Neural cell (in vitro differentiated cells): ENCODE data around the gene PPP3R2. TPM values are rescaled to one million over a fixed set of nuclear protein-coding genes. Genes with fewer than 3 reads are reported as not detected.

ENCODE experiments used
- H2AFZ ChIP-seq: fragments of 200-600, 300-800 bp; sonication (generic), shearing (Covaris generic); 2 replicates; pipeline ENCODE4 v1.6.0; 2014; ENCODE audit warnings: low read depth, mild to moderate bottlenecking, antibody characterized with exemption, low read length, moderate library complexity
- H3F3A ChIP-seq: fragments of 200-600 bp; shearing (Covaris generic); 2 replicates; pipeline ENCODE4 v1.6.1; 2016; ENCODE audit warnings: mild to moderate bottlenecking, moderate library complexity, mixed read lengths, antibody characterized with exemption, low read length; ENCODE audit not compliant: insufficient read depth, poor library complexity, severe bottlenecking
- H3K27ac ChIP-seq: fragments of 200-600, 300-800 bp; sonication (generic), shearing (Covaris generic); 2 replicates; pipeline ENCODE4 v1.5.1; 2014; ENCODE audit warnings: mild to moderate bottlenecking, low read length, moderate library complexity
- H3K27me3 ChIP-seq: fragments of 300-800, 200-600 bp; sonication (generic), shearing (Covaris generic); 2 replicates; pipeline ENCODE4 v1.6.0; 2014; ENCODE audit warnings: mild to moderate bottlenecking, low read depth, low read length, moderate library complexity; ENCODE audit not compliant: insufficient read depth
- H3K36me3 ChIP-seq: fragments of 300-800, 200-600 bp; sonication (generic), shearing (Covaris generic); 2 replicates; pipeline ENCODE4 v1.5.1; 2014; ENCODE audit warnings: mild to moderate bottlenecking, antibody characterized with exemption, low read length, moderate library complexity; ENCODE audit not compliant: insufficient read depth
- H3K4me2 ChIP-seq: fragments of 300-800, 200-600 bp; sonication (generic), shearing (Covaris generic); 2 replicates; pipeline ENCODE4 v1.6.0; 2014; ENCODE audit warnings: mild to moderate bottlenecking, low read length
- H3K4me3 ChIP-seq: fragments of 300-800, 200-600 bp; sonication (generic), shearing (Covaris generic); 2 replicates; pipeline ENCODE4 v1.5.1; 2014; ENCODE audit warnings: mild to moderate bottlenecking, low read length, moderate library complexity
- H3K79me2 ChIP-seq: fragments of 200-600 bp; shearing (Covaris generic); replicated peaks from 2 replicates; pipeline ENCODE4 v1.6.0; 2014; ENCODE audit warnings: mild to moderate bottlenecking, low read length, moderate library complexity; ENCODE audit not compliant: insufficient read depth
- H3K9ac ChIP-seq: fragments of 300-800, 200-600 bp; sonication (generic), shearing (Covaris generic); 2 replicates; pipeline ENCODE4 v1.6.1; 2016; ENCODE audit warnings: mild to moderate bottlenecking, low read length, mixed read lengths
- H3K9me2 ChIP-seq: fragments of 200-600 bp; shearing (Covaris generic); 2 replicates; pipeline ENCODE4 v1.6.1; 2016; ENCODE audit warnings: mild to moderate bottlenecking, low read length, mixed read lengths; ENCODE audit not compliant: insufficient read depth
- H3K9me3 ChIP-seq: fragments of 200-600, 300-800 bp; sonication (generic), shearing (Covaris generic); 2 replicates; pipeline ENCODE4 v1.6.1; 2016; ENCODE audit warnings: mild to moderate bottlenecking, mixed run types, low read length, moderate library complexity, mixed read lengths
- H4K20me1 ChIP-seq: fragments of 200-600 bp; shearing (Covaris generic); 2 replicates; pipeline ENCODE4 v1.6.1; 2016; ENCODE audit warnings: mild to moderate bottlenecking, mixed run types; ENCODE audit not compliant: insufficient read depth
- EP300 ChIP-seq: fragments of 450-650 bp; conservative IDR thresholded peaks from 2 replicates; pipeline ENCODE4 v1.6.1; 2014; ENCODE audit warnings: antibody characterized with exemption, mild to moderate bottlenecking, moderate library complexity; ENCODE audit not compliant: poor library complexity, severe bottlenecking
- EZH2 ChIP-seq: fragments of 200-600, 300-800 bp; shearing (Covaris generic), sonication (generic); IDR thresholded peaks from 2 replicates; pipeline ENCODE4 v1.6.1; 2014; ENCODE audit warnings: antibody characterized with exemption, low read length, borderline replicate concordance, mild to moderate bottlenecking; ENCODE audit not compliant: insufficient read depth, poor library complexity, severe bottlenecking
- MXI1 ChIP-seq: fragments of 450-650 bp; conservative IDR thresholded peaks from 2 replicates; pipeline ENCODE4 v1.6.1; 2014; ENCODE audit warnings: antibody characterized with exemption, mild to moderate bottlenecking; ENCODE audit not compliant: poor library complexity, severe bottlenecking
- POLR2AphosphoS5 ChIP-seq: IDR thresholded peaks from 2 replicates; pipeline ENCODE4 v1.6.1; 2012
- RAD21 ChIP-seq: fragments of 450-650 bp; conservative IDR thresholded peaks from 2 replicates; pipeline ENCODE4 v1.6.1; 2014; ENCODE audit warnings: antibody characterized with exemption, mild to moderate bottlenecking, moderate library complexity
- SMC3 ChIP-seq: fragments of 450-650 bp; conservative IDR thresholded peaks from 2 replicates; pipeline ENCODE4 v1.6.1; 2014; ENCODE audit warnings: antibody characterized with exemption, mild to moderate bottlenecking, moderate library complexity; ENCODE audit not compliant: poor library complexity
- TAF1 ChIP-seq: IDR thresholded peaks from 2 replicates; pipeline ENCODE4 v1.6.1; 2012; ENCODE audit warnings: low read depth
- polyA plus RNA-seq: library from polyadenylated mRNA; depleted of rRNA; stranded (reverse); fragments of >200 nt; gene quantifications from 2 replicates; pipeline ENCODE4 v1.2.3, GENCODE V29; 2014
- TF ChIP-seq, protein P1 (sequence below): IDR thresholded peaks from 2 replicates; pipeline ENCODE4 v1.6.1; 2012; ENCODE audit warnings: borderline replicate concordance
- TF ChIP-seq, protein P2 (sequence below): fragments of 450-650 bp; IDR thresholded peaks from 2 replicates; pipeline ENCODE4 v1.5.1; 2014; ENCODE audit warnings: antibody characterized with exemption, mild to moderate bottlenecking, moderate library complexity; ENCODE audit not compliant: poor library complexity, severe bottlenecking

The PPP3R2 gene
- polyA plus RNA-seq, 1 donor from 2014 or later = not detected

GRCh38 chr9:101571114-101571513 is 23.7 kb downstream of the PPP3R2 start:
- no peaks in the 10 kb centered on the region for H3F3A ChIP-seq
- H3K79me2 ChIP-seq = no peaks in the 10 kb centered on the region
- TF ChIP-seq TAF1 (no peak), SMC3 (no peak), POLR2AphosphoS5 (no peak), EP300 (no peak), RAD21 (no peak), MXI1 (no peak), EZH2 (no peak)
- TF ChIP-seq, protein P1, sequence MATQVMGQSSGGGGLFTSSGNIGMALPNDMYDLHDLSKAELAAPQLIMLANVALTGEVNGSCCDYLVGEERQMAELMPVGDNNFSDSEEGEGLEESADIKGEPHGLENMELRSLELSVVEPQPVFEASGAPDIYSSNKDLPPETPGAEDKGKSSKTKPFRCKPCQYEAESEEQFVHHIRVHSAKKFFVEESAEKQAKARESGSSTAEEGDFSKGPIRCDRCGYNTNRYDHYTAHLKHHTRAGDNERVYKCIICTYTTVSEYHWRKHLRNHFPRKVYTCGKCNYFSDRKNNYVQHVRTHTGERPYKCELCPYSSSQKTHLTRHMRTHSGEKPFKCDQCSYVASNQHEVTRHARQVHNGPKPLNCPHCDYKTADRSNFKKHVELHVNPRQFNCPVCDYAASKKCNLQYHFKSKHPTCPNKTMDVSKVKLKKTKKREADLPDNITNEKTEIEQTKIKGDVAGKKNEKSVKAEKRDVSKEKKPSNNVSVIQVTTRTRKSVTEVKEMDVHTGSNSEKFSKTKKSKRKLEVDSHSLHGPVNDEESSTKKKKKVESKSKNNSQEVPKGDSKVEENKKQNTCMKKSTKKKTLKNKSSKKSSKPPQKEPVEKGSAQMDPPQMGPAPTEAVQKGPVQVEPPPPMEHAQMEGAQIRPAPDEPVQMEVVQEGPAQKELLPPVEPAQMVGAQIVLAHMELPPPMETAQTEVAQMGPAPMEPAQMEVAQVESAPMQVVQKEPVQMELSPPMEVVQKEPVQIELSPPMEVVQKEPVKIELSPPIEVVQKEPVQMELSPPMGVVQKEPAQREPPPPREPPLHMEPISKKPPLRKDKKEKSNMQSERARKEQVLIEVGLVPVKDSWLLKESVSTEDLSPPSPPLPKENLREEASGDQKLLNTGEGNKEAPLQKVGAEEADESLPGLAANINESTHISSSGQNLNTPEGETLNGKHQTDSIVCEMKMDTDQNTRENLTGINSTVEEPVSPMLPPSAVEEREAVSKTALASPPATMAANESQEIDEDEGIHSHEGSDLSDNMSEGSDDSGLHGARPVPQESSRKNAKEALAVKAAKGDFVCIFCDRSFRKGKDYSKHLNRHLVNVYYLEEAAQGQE = no peak
- TF ChIP-seq, protein P2, sequence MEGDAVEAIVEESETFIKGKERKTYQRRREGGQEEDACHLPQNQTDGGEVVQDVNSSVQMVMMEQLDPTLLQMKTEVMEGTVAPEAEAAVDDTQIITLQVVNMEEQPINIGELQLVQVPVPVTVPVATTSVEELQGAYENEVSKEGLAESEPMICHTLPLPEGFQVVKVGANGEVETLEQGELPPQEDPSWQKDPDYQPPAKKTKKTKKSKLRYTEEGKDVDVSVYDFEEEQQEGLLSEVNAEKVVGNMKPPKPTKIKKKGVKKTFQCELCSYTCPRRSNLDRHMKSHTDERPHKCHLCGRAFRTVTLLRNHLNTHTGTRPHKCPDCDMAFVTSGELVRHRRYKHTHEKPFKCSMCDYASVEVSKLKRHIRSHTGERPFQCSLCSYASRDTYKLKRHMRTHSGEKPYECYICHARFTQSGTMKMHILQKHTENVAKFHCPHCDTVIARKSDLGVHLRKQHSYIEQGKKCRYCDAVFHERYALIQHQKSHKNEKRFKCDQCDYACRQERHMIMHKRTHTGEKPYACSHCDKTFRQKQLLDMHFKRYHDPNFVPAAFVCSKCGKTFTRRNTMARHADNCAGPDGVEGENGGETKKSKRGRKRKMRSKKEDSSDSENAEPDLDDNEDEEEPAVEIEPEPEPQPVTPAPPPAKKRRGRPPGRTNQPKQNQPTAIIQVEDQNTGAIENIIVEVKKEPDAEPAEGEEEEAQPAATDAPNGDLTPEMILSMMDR = no peak
- no peak overlapping the region for H2AFZ ChIP-seq
- H4K20me1 ChIP-seq = no peaks in the 10 kb centered on the region
- H3K9ac ChIP-seq = no peak overlapping the region
- H3K4me3 ChIP-seq = no peak overlapping the region
- H3K27me3 ChIP-seq = no peaks in the 10 kb centered on the region
- no peaks in the 10 kb centered on the region for H3K9me3 ChIP-seq
- no peak overlapping the region for H3K27ac ChIP-seq
- no peak overlapping the region for H3K4me2 ChIP-seq
- H3K36me3 ChIP-seq = no peaks in the 10 kb centered on the region
- H3K9me2 ChIP-seq = no peaks in the 10 kb centered on the region

DNA sequence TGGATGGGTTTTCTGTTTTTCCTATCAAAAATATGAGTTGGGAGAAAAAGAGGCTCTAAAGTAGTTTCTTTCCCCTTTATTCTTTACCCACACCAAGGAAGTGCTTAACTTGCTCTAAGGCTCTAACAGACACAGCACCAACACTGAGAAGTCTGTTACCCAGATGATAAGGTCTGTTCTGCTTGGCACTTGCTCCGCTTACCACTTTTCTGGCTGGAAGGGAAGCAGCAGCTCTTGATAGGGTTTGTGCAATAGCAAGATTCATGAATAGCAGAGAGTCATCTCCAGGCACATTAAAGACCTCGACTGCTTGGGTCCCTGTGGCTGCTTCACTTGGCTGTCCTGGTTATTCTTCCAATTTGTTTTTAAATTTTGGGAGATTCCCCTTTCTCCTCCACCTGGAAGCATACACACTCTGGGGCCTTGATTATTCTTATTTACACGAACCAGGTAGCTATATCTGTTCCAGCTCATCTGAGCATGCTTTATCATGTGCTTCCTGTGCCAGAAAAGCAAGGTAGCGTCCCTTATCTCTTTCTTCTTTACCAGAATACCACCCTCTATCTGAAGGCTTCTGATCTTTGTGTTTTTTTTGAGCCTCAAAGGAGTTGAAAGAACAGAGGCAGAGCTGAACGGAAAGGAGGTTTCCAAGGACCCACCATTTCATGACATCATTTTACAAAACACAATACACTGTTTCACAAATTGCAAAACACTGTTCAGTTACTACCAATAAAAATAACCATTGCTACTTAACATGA is 24.8 kb downstream of the PPP3R2 start:
- no peak overlapping the region for H3K4me2 ChIP-seq
- no peaks in the 10 kb centered on the region for H4K20me1 ChIP-seq
- no peaks in the 10 kb centered on the region for H3F3A ChIP-seq
- H2AFZ ChIP-seq = no peak overlapping the region
- H3K9ac ChIP-seq = no peak overlapping the region
- H3K27ac ChIP-seq = no peak overlapping the region
- no peaks in the 10 kb centered on the region for H3K79me2 ChIP-seq
- H3K9me3 ChIP-seq = no peaks in the 10 kb centered on the region
- H3K36me3 ChIP-seq = no peaks in the 10 kb centered on the region
- TF ChIP-seq POLR2AphosphoS5 = no peak
- TF ChIP-seq, protein P1 = no peak
- TF ChIP-seq, protein P2 = no peak
- no peak for TF ChIP-seq RAD21
- TF ChIP-seq EZH2 = no peak
- no peak for TF ChIP-seq TAF1
- no peak for TF ChIP-seq EP300
- TF ChIP-seq MXI1 = no peak
- TF ChIP-seq SMC3 = no peak
- no peaks in the 10 kb centered on the region for H3K9me2 ChIP-seq
- no peak overlapping the region for H3K4me3 ChIP-seq
- H3K27me3 ChIP-seq = no peaks in the 10 kb centered on the region
